ENCODE data around the gene INMT.

INMT gene

GRCh38 chr7:30776971-30777370 is 25.0 kb downstream of the INMT start:
- Histone ChIP-seq H2AFZ (ENCODE audit: low read depth, low read length) (no peak overlapping the region), H3K9ac (ENCODE audit: low read length) (no peak overlapping the region), H3K4me1 (ENCODE audit: low read length) (peaks cover 9% of the 10 kb centered on the region), H3K27me3 (ENCODE audit: low read depth, low read length) (no peaks in the 10 kb centered on the region), H3K36me3 (replicated peaks; ENCODE audit: low read depth, low read length) (peaks cover 2% of the 10 kb centered on the region), H3K9me3 (ENCODE audit: insufficient read depth, low read length) (no peaks in the 10 kb centered on the region), H3K4me3 (ENCODE audit: low read length) (no peak overlapping the region), H3K27ac (ENCODE audit: low read length) (no peak overlapping the region), H3K4me2 (ENCODE audit: low read length) (no peak overlapping the region), H4K20me1 (ENCODE audit: insufficient read depth, low read length) (no peaks in the 10 kb centered on the region), H3K79me2 (ENCODE audit: low read length) (peaks cover 20% of the 10 kb centered on the region; the same call in 1 of the 2 replicates)
- TF ChIP-seq CTCF (IDR thresholded peaks at IDR 0.05; ENCODE audit: low read depth, low read length): no peak
- TF ChIP-seq EZH2phosphoT487 (IDR thresholded peaks at IDR 0.05; ENCODE audit: low read depth): no peak

GRCh38 chr7:30778255-30779025 is 26.5 kb downstream of the INMT start:
- Histone ChIP-seq H3K79me2 (ENCODE audit: low read length) (peaks cover 5% of the 10 kb centered on the region; the same call in 1 of the 2 replicates), H3K9ac (ENCODE audit: low read length) (no peak overlapping the region), H3K9me3 (ENCODE audit: insufficient read depth, low read length) (no peaks in the 10 kb centered on the region), H3K27ac (ENCODE audit: low read length) (no peak overlapping the region), H3K4me3 (ENCODE audit: low read length) (no peak overlapping the region), H3K4me2 (ENCODE audit: low read length) (no peak overlapping the region), H3K27me3 (ENCODE audit: low read depth, low read length) (no peaks in the 10 kb centered on the region), H4K20me1 (ENCODE audit: insufficient read depth, low read length) (no peaks in the 10 kb centered on the region), H3K4me1 (ENCODE audit: low read length) (no peaks in the 10 kb centered on the region), H2AFZ (ENCODE audit: low read depth, low read length) (no peak overlapping the region), H3K36me3 (replicated peaks; ENCODE audit: low read depth, low read length) (peaks cover 9% of the 10 kb centered on the region)
- TF ChIP-seq EZH2phosphoT487 (IDR thresholded peaks at IDR 0.05; ENCODE audit: low read depth) (no peak), CTCF (IDR thresholded peaks at IDR 0.05; ENCODE audit: low read depth, low read length) (no peak)

GRCh38 chr7:30779574-30779973 is 27.6 kb downstream of the INMT start:
- no peaks in the 10 kb centered on the region for H3K9me3 ChIP-seq (ENCODE audit: insufficient read depth, low read length)
- H3K4me1 ChIP-seq (ENCODE audit: low read length): no peaks in the 10 kb centered on the region
- no peak overlapping the region for H3K9ac ChIP-seq (ENCODE audit: low read length)
- no peak overlapping the region for H2AFZ ChIP-seq (ENCODE audit: low read depth, low read length)
- peaks cover 9% of the 10 kb centered on the region for H3K36me3 ChIP-seq (replicated peaks; ENCODE audit: low read depth, low read length)
- no peaks in the 10 kb centered on the region for H4K20me1 ChIP-seq (ENCODE audit: insufficient read depth, low read length)
- H3K27me3 ChIP-seq (ENCODE audit: low read depth, low read length): no peaks in the 10 kb centered on the region
- H3K27ac ChIP-seq (ENCODE audit: low read length): no peak overlapping the region
- H3K4me2 ChIP-seq (ENCODE audit: low read length): no peak overlapping the region
- peaks cover 4% of the 10 kb centered on the region; the same call in 1 of the 2 replicates for H3K79me2 ChIP-seq (ENCODE audit: low read length)
- H3K4me3 ChIP-seq (ENCODE audit: low read length): no peak overlapping the region
- TF ChIP-seq EZH2phosphoT487 (IDR thresholded peaks at IDR 0.05; ENCODE audit: low read depth) (no peak), CTCF (IDR thresholded peaks at IDR 0.05; ENCODE audit: low read depth, low read length) (no peak)

- H3K27ac ChIP-seq (ENCODE audit: low read length): no peak overlapping the region
- no peak overlapping the region for H3K4me2 ChIP-seq (ENCODE audit: low read length)
- 0 out of 2 replicates have a peak, but pooled peaks cover 4% of the 10 kb centered on the region for H3K79me2 ChIP-seq (ENCODE audit: low read length)
- no peaks in the 10 kb centered on the region for H4K20me1 ChIP-seq (ENCODE audit: insufficient read depth, low read length)
- TF ChIP-seq EZH2phosphoT487 (IDR thresholded peaks at IDR 0.05; ENCODE audit: low read depth) (no peak), CTCF (IDR thresholded peaks at IDR 0.05; ENCODE audit: low read depth, low read length) (no peak)
- no peaks in the 10 kb centered on the region for H3K27me3 ChIP-seq (ENCODE audit: low read depth, low read length)
- H2AFZ ChIP-seq (ENCODE audit: low read depth, low read length): no peak overlapping the region
- no peak overlapping the region for H3K9ac ChIP-seq (ENCODE audit: low read length)
- H3K4me1 ChIP-seq (ENCODE audit: low read length): no peaks in the 10 kb centered on the region
- peaks cover 11% of the 10 kb centered on the region for H3K36me3 ChIP-seq (replicated peaks; ENCODE audit: low read depth, low read length)
- H3K4me3 ChIP-seq (ENCODE audit: low read length): no peak overlapping the region
- no peaks in the 10 kb centered on the region for H3K9me3 ChIP-seq (ENCODE audit: insufficient read depth, low read length)
These were observed 29.0 kb downstream of the INMT start for GRCh38 chr7:30780941-30781340.

All from OCI-LY3 (cell line).